Stimulated activated naive B cell treated with anti-CD40 and anti-IgM and Interleukin-4, amounts not matched to agents 10 μg/mL and 1 μg/mL and 100 μg/mL, for 72 hours (primary cell): ENCODE results near the gene LPCAT3.

ENCODE experiments used
- ATAC-seq, 2 donors: fragments of 150-1000 bp; cut with Tn5 transposase; replicated peaks; 2 replicates each; pipeline ENCODE4 v1.10.0; 2021; ENCODE audit warnings: moderate library complexity in 1 of 2
- DNase-seq: peaks from one replicate; pipeline ENCODE4 v3.0.0; 2021
- H3K27ac Mint-ChIP-seq: one replicate; pipeline ENCODE4 v1.8.0; 2022; ENCODE audit warnings: mild to moderate bottlenecking, mixed read lengths
- H3K27me3 Mint-ChIP-seq, 2 donors: one replicate each; pipeline ENCODE4 v1.8.0; 2022; ENCODE audit warnings: mixed read lengths in 2 of 2
- H3K36me3 Mint-ChIP-seq, 2 donors: one replicate each; pipeline ENCODE4 v1.8.0; 2022; ENCODE audit warnings: mixed read lengths in 2 of 2, mild to moderate bottlenecking in 1 of 2
- H3K4me1 Mint-ChIP-seq, 2 donors: one replicate each; pipeline ENCODE4 v1.8.0; 2022; ENCODE audit warnings: mixed read lengths in 2 of 2, mild to moderate bottlenecking in 1 of 2
- H3K4me3 Mint-ChIP-seq, 2 donors: one replicate each; pipeline ENCODE4 v1.8.0; 2022; ENCODE audit warnings: mild to moderate bottlenecking in 2 of 2, mixed read lengths in 2 of 2, moderate library complexity in 1 of 2
- H3K9me3 Mint-ChIP-seq, 2 donors: one replicate each; pipeline ENCODE4 v1.8.0; 2022; ENCODE audit warnings: mixed read lengths in 2 of 2, mild to moderate bottlenecking in 1 of 2

LPCAT3 gene

DNA sequence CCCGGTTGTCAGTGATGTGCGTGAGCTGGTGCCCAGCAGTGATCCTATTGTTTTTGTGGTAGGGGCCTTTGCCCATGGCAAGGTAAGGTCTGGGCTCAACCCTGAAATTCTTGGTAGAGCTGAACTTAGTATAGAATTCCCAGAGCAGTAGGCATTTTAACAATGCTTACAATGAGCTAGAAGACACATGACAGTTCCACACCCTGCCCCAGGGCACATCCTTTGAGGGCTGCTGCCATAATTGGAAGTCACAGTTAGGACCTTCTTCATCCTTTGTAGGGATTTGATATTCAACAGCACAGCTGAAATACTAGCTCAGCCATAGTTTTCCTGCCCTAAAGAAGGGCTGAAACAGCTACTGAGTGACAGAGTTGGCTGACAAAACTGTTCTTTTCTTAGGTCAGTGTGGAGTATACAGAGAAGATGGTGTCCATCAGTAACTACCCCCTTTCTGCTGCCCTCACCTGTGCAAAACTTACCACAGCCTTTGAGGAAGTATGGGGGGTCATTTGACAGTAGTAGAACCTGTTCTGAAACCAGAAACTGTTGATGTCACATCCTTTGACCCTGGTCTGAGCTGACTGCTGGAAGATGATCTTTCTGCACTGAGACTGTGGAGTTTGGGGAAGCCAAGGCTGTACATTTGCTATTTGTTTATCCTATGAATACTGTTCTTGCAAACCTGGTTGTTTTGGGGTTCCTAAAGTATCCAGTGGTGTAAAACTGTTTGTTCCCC, 42.8 kb downstream of the LPCAT3 start:
- H3K36me3 Mint-ChIP-seq = peaks cover 41 to 71% of the 10 kb centered on the region in 2 donors
- ATAC-seq = peak; percentile 27 to 34
- no peak overlapping the region for H3K4me3 Mint-ChIP-seq
- no peaks in the 10 kb centered on the region for H3K9me3 Mint-ChIP-seq
- DNase-seq = no peak
- peak overlapping the region; percentile 90 for H3K27ac Mint-ChIP-seq
- peaks cover 22 to 54% of the 10 kb centered on the region in 2 donors for H3K4me1 Mint-ChIP-seq
- H3K27me3 Mint-ChIP-seq = no peaks in the 10 kb centered on the region

GRCh38 chr12:6974180-6974579, 44.1 kb downstream of the LPCAT3 start:
- H3K27ac Mint-ChIP-seq = no peak overlapping the region

GRCh38 chr12:6970096-6970527, 48.2 kb downstream of the LPCAT3 start:
- Mint-ChIP-seq H3K27me3 (no peaks in the 10 kb centered on the region), H3K27ac (peak overlapping the region; percentile 100), H3K4me3 (peak overlapping the region; percentile 96 to 100), H3K9me3 (no peaks in the 10 kb centered on the region), H3K36me3 (peaks cover 42 to 69% of the 10 kb centered on the region in 2 donors), H3K4me1 (peaks cover 36 to 77% of the 10 kb centered on the region in 2 donors)
- ATAC-seq = peak; percentile 33 to 38
- DNase-seq = no peak

More at GRCh38 chr12:6974180-6974579, 44.1 kb downstream of the LPCAT3 start:
- peaks cover 24 to 59% of the 10 kb centered on the region in 2 donors for H3K4me1 Mint-ChIP-seq
- no peaks in the 10 kb centered on the region for H3K27me3 Mint-ChIP-seq
- no peaks in the 10 kb centered on the region for H3K9me3 Mint-ChIP-seq
- no peak for ATAC-seq
- H3K36me3 Mint-ChIP-seq = peaks cover 44 to 75% of the 10 kb centered on the region in 2 donors
- no peak overlapping the region for H3K4me3 Mint-ChIP-seq
- no peak for DNase-seq

DNA sequence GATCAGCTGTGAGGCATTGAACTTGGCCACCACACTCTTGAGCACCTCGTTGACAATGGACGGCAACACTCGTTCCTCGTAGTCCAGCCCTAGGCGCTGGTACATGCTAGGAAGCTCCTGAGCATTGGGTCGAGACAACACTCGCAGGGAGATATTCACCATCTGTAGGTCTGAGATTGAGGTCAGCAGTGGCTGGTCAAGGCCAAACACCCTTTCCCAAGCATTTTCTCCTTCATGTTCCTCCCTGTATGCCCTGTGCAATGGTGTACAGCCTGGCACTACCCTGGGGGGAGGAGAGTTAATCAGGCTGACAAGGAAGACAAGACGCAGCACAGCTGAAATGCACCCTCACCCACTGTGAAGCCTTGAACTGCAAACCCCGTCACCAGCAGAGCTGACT, 49.9 kb downstream of the LPCAT3 start:
- Mint-ChIP-seq H3K36me3 (peaks cover 40 to 62% of the 10 kb centered on the region in 2 donors), H3K4me3 (peak overlapping the region; percentile 96 to 100)

GRCh38 chr12:6967651-6968100, 50.6 kb downstream of the LPCAT3 start:
- H3K9me3 Mint-ChIP-seq = no peaks in the 10 kb centered on the region
- ATAC-seq = no peak
- H3K4me1 Mint-ChIP-seq = peaks cover 37 to 77% of the 10 kb centered on the region in 2 donors
- no peak overlapping the region for H3K27ac Mint-ChIP-seq
- H3K27me3 Mint-ChIP-seq = no peaks in the 10 kb centered on the region
- no peak for DNase-seq
- no peak overlapping the region for H3K4me3 Mint-ChIP-seq
- peaks cover 39 to 61% of the 10 kb centered on the region in 2 donors for H3K36me3 Mint-ChIP-seq

More for the DNA sequence above, 49.9 kb downstream of the LPCAT3 start:
- H3K4me1 Mint-ChIP-seq = peaks cover 35 to 78% of the 10 kb centered on the region in 2 donors
- DNase-seq (no peak), ATAC-seq (no peak)
- H3K27ac Mint-ChIP-seq = peak overlapping the region; percentile 100
- H3K9me3 Mint-ChIP-seq = no peaks in the 10 kb centered on the region
- no peaks in the 10 kb centered on the region for H3K27me3 Mint-ChIP-seq

- Mint-ChIP-seq H3K27me3 (no peaks in the 10 kb centered on the region), H3K4me1 (peaks cover 48 to 78% of the 10 kb centered on the region in 2 donors), H3K27ac (peak overlapping the region; percentile 82), H3K4me3 (no peak overlapping the region), H3K36me3 (peaks cover 43 to 60% of the 10 kb centered on the region in 2 donors), H3K9me3 (no peaks in the 10 kb centered on the region)
- no peak for ATAC-seq
- DNase-seq = no peak
Observed at GRCh38 chr12:6966351-6966750, 51.9 kb downstream of the LPCAT3 start.

DNA sequence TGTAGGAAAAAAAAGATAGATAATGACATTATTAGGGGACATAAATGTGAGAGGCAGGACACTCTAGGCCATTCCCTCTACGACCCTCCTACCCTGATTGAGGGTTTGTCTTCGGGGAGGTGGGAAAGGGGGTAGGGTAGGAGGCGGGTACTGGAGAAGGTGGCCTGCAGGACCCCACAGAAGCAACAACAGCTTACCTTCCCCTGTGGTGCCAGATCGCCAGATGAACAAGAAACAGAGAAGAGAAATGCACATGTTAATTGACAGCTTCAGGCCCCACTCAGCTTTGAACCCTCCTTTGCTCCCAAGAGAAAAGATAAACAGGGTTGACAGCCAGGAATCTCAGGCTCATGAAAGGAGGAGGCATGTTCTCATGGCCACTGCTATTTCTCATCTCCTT, 52.6 kb downstream of the LPCAT3 start:
- Mint-ChIP-seq H3K9me3 (no peaks in the 10 kb centered on the region), H3K4me3 (no peak overlapping the region), H3K4me1 (peaks cover 53 to 81% of the 10 kb centered on the region in 2 donors), H3K36me3 (peaks cover 43 to 64% of the 10 kb centered on the region in 2 donors), H3K27ac (peak overlapping the region; percentile 89), H3K27me3 (no peaks in the 10 kb centered on the region)
- no peak for ATAC-seq
- no peak for DNase-seq

- peak; percentile 55 to 63 for ATAC-seq
- DNase-seq = peak; percentile 81
- Mint-ChIP-seq H3K27ac (peak overlapping the region; percentile 89), H3K4me3 (no peak overlapping the region), H3K36me3 (peaks cover 48 to 68% of the 10 kb centered on the region in 2 donors), H3K9me3 (no peaks in the 10 kb centered on the region), H3K27me3 (no peaks in the 10 kb centered on the region), H3K4me1 (peaks cover 58 to 85% of the 10 kb centered on the region in 2 donors)
Observed at GRCh38 chr12:6965026-6965661, 53.1 kb downstream of the LPCAT3 start.

- ATAC-seq = peak in 1 of 2 donors; percentile 1
- Mint-ChIP-seq H3K4me3 (no peak overlapping the region), H3K27ac (peak overlapping the region; percentile 89), H3K9me3 (no peaks in the 10 kb centered on the region), H3K4me1 (peaks cover 64 to 90% of the 10 kb centered on the region in 2 donors), H3K27me3 (no peaks in the 10 kb centered on the region), H3K36me3 (peaks cover 49 to 70% of the 10 kb centered on the region in 2 donors)
- no peak for DNase-seq
Observed at GRCh38 chr12:6964605-6965025, 53.7 kb downstream of the LPCAT3 start.

GRCh38 chr12:6963791-6964413, 54.4 kb downstream of the LPCAT3 start:
- H3K4me3 Mint-ChIP-seq = no peak overlapping the region
- H3K4me1 Mint-ChIP-seq = peaks cover 66 to 90% of the 10 kb centered on the region in 2 donors
- no peak for ATAC-seq
- H3K9me3 Mint-ChIP-seq = no peaks in the 10 kb centered on the region
- H3K36me3 Mint-ChIP-seq = peaks cover 52 to 71% of the 10 kb centered on the region in 2 donors
- DNase-seq = no peak
- H3K27me3 Mint-ChIP-seq = no peaks in the 10 kb centered on the region
- H3K27ac Mint-ChIP-seq = peak overlapping the region; percentile 89

DNA sequence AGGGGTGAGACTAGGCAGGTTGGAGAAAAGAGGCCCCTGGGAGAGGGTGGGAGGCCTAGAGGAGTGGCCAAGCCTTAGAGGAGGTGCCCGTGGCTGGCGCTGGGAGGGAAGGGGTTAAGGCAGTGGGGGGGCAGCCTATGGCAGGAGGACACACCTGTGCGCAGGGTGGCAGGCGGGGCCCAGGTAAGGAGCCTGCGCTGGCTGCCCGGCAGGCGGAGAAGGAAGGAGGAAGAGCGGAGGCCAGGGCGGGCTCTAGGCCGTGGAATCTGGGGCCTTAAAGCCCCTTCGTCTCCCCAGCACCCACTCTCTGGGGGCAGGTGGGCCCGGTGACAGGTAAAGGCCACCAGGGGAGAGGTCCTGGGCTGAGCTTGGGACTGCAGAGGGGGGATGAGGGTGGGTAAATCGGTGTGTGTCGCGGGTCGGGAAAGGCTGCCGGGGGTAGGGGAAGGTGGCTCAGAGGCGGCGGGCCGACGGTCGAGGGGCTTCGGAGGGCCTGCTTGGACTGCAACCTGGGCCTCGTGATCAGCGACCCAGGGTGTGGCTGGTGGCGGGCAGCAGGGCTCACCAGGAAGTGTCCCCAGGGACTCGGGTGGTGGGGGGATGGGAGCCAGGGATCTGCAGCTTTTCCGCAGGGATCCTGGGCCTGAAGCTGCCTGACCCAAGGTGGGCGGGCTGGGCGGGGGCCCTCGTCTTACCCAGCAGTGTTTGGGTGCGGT, 55.1 kb downstream of the LPCAT3 start:
- no peak for DNase-seq
- peak overlapping the region; percentile 2 to 33 for H3K4me3 Mint-ChIP-seq
- no peak for ATAC-seq
- H3K9me3 Mint-ChIP-seq = no peaks in the 10 kb centered on the region
- peaks cover 68 to 90% of the 10 kb centered on the region in 2 donors for H3K4me1 Mint-ChIP-seq
- no peaks in the 10 kb centered on the region for H3K27me3 Mint-ChIP-seq
- peaks cover 55 to 71% of the 10 kb centered on the region in 2 donors for H3K36me3 Mint-ChIP-seq
- H3K27ac Mint-ChIP-seq = peak overlapping the region; percentile 98

- Mint-ChIP-seq H3K9me3 (no peaks in the 10 kb centered on the region), H3K27ac (peak overlapping the region; percentile 98), H3K4me1 (peaks cover 71 to 90% of the 10 kb centered on the region in 2 donors), H3K4me3 (peak overlapping the region; percentile 89), H3K27me3 (no peaks in the 10 kb centered on the region), H3K36me3 (peaks cover 54 to 73% of the 10 kb centered on the region in 2 donors)
- ATAC-seq (no peak), DNase-seq (no peak)
Observed at GRCh38 chr12:6962285-6963015, 55.8 kb downstream of the LPCAT3 start.

DNA sequence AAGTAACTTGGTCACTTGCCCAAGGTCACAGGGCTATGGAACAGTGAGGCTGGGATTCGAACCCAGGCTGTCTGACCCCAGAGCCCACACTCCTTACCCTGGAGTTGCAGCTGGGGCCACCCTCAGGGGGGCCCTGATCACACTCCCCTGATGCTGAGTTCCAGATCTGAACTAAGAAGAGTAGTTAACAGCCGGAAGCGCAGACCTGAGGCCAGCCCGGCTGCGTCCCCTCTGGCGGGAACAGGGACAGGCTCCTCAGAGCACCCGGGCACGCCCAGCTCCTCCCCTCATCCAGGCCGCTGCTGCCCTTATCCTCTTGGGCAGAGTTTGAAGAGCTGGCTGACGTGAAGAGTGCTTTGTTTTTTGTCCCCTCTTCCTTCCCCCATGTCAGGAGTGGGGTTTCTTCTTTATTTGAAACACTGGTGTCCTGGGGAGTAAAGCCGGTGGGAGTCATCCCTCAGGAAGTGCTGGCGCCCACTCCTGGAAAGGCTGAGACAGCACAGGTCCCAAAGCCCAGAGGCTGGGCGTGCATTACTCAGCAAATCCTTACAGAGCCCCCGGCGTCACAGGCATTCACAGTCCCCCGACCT, 56.5 kb downstream of the LPCAT3 start:
- Mint-ChIP-seq H3K9me3 (no peaks in the 10 kb centered on the region), H3K36me3 (peaks cover 57 to 79% of the 10 kb centered on the region in 2 donors), H3K27me3 (no peaks in the 10 kb centered on the region), H3K4me3 (peak overlapping the region; percentile 89), H3K4me1 (peaks cover 73 to 95% of the 10 kb centered on the region in 2 donors), H3K27ac (peak overlapping the region; percentile 98)
- DNase-seq (no peak), ATAC-seq (peak; percentile 13 to 16)
